HG03066 (cell line): Measurements from ENCODE around the gene AFTPH.
A peak's percentile ranks its signal among the peaks of the same experiment; 100 is the strongest.
"Not testable (repeated sequence)": the region's sequence is repeated elsewhere in the genome, so short reads cannot be mapped to it uniquely, and the experiment has no call there.

Experiments
- ATAC-seq: cut with Tn5 transposase; IDR thresholded peaks from one replicate; pipeline ENCODE4 v1.9.1; 2021; ENCODE audit warnings: low read depth; ENCODE audit not compliant: unreplicated experiment

The AFTPH gene

DNA sequence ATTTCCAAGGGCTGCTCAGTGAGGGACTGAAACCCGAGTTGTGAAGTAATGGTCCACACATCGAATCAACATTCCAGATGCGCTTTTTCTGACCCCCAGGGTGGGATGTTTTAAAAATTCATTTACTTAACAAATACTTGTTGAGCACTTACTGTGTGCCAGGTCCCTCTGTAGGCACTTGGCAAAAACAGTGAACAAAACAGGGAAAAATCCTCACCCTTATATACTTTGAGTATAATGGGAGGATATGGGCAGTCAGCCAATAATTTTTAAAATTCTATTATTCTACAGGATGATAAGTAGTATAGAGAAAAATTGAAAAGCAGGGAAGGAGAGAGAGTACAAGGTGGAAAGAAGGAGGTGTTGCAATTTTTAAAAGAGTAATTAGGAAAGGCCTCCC lies 31.3 kb upstream of the AFTPH start:
- no peak for ATAC-seq

- ATAC-seq: no peak
These were observed 30.3 kb upstream of the AFTPH start for GRCh38 chr2:64493788-64494187.

DNA sequence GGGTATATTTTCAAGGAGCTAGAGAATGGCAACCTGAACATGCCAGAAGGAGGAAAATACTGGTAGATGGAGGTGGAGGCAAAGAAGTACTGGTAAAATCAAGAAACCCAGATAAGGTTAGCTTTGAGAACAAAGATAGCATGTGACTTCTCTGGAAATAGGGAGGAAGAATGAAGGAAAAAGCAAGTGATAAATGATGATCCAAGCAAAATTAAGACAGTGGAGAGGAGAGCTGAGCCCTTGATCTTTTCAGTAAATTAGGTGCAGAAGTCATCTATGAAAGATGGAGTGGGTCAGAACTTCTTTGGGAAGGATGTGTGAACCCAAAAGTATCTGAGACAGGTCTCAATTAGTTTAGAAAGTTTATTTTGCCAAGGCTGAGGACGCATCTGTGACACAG lies 25.7 kb upstream of the AFTPH start:
- ATAC-seq: no peak

- ATAC-seq: no peak
These were observed 23.6 kb upstream of the AFTPH start for GRCh38 chr2:64500549-64500948.

- ATAC-seq: no peak
These were observed 22.2 kb upstream of the AFTPH start for GRCh38 chr2:64501946-64502345.

GRCh38 chr2:64502860-64503259 lies 21.3 kb upstream of the AFTPH start:
- ATAC-seq: no peak

GRCh38 chr2:64504774-64505720 lies 19.1 kb upstream of the AFTPH start:
- no peak for ATAC-seq

DNA sequence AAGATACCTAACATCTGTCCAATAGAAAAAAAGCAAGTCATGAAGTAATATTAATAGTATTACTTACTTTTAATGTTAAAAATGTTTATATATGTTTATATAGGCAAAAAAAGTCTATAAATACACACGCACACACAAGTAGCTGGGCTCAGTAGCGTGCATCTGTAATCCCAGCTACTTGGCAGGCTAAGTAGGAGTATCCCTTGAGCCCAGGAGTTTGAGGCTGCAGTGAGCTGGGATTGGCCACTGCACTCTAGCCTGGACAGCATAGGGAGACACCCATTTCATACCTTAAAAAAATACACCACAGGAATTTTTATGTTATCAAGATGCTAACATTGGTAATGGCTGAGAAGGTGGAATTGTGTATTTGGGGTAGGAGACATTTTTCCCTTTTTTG lies 17.4 kb upstream of the AFTPH start:
- ATAC-seq: no peak

DNA sequence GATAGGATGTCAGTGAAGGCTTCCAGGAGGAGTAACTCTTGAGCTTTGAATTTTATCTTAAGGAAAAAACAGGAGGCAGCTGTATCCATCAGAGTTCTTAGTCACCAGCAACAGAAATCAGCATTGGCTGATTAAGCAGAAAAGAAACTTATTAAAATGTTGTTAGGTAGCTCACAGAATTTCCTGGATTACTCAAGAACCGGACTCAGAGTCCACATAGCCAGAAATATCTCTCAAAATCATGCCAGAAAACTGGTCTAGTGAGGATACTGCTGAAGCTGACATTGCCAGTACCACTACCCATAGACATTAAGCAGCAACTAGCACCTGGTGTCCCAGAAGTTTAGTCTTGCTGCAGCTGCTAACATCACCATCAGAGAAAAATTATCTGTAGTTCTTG lies 10.1 kb upstream of the AFTPH start:
- ATAC-seq: no peak

GRCh38 chr2:64515086-64515485 lies 9.0 kb upstream of the AFTPH start:
- no peak for ATAC-seq

DNA sequence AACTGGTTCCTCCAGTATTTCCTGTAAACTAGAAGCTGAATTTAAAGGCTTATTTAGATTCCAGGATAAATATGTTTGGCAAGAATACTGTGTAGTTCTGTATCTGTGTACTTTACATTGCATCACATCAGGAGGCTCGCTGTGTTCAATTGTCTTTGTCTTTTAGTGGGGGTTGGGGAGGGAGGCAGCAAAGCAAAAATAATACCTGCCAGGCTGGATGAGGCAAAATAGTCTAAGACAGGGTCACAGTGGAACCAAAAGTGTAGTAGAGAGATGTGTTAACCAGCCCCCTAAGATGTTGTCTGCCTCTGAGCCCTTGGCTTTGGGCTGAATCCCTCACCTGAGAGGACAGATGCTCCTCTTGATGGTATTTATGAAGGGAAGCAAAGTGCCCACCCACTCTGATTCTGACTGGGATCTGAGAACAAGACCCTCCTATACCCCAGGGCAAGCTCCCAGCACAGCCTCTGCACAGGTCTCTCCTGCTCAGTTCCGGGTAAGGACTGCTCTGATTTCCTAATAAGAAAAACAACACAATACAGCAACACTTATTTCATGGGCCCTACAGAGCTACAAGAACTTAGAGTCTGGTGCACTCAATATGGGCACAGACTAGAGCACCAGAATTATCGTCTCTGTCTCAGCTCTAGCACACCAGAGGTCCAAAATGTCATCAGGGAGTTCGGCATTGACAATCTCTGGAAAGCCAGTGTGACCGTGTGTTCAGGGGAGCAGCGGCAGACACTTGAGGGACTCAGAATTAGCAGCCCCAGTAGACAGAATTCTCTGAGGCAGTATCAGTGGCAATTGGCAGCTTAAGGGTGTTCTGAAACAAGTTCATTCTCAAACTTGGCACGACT lies 7.2 kb upstream of the AFTPH start:
- no peak for ATAC-seq

DNA sequence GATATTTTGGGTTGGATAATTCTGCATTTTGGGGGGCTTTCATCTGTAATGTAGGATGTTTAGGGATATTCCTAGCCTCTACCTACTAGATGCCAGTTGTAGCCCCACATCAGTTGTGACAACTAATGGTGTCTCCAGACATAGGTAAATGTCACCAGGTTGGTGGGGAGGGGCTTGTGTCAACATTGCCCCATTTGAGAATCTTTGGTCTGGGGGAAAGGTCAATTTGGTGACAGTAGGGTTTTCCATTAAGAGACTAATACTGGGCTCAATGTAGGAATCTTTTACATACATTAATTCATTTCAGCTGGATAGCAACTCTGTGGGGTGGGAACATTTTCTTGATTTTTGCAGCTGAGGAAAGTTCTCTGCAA lies 6.6 kb upstream of the AFTPH start:
- ATAC-seq: no peak

GRCh38 chr2:64522843-64523428 lies 1.2 kb upstream of the AFTPH start:
- ATAC-seq: no peak

GRCh38 chr2:64524604-64525316 lies 632 bp downstream of the AFTPH start:
- peak; percentile 7 for ATAC-seq

DNA sequence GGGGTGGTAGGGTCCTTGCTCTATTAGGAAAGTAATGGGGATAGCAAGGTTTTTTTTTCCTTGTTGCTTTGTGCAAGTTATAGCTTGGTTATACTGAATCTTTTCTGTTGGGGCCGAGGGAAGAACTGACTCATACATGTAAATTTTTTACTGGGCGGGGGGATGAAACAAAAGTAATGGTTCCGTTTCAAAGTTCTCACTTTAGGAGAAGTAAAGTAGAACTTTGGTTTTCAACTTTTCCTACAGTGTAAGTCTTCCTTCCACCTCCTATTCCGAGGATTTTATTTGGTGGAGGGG lies 1.1 kb downstream of the AFTPH start:
- no peak for ATAC-seq

GRCh38 chr2:64526034-64526433 lies 1.9 kb downstream of the AFTPH start:
- no peak for ATAC-seq

- not testable (repeated sequence) for ATAC-seq
These were observed 6.8 kb downstream of the AFTPH start for GRCh38 chr2:64530946-64531345.

- ATAC-seq: no peak
These were observed 7.9 kb downstream of the AFTPH start for GRCh38 chr2:64532030-64532429.

DNA sequence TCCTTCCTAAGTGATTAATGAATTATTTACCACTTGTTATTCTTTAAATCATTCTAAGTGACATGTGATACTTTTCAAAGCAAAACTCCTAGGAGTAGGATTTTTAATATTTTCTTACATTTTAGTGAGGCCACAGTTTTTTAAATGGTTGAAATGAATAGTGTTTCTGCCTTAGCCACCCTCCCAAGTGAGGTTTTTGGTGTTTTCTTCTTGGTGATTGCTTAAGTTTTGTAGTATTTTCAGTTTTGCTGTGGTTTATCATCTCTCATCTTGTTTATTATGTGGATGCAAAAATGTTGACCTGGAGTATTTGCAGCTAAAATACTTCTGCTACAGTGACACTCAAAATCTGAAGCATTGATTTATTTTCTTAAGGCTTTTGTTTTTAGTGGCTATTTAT lies 9.8 kb downstream of the AFTPH start:
- no peak for ATAC-seq

DNA sequence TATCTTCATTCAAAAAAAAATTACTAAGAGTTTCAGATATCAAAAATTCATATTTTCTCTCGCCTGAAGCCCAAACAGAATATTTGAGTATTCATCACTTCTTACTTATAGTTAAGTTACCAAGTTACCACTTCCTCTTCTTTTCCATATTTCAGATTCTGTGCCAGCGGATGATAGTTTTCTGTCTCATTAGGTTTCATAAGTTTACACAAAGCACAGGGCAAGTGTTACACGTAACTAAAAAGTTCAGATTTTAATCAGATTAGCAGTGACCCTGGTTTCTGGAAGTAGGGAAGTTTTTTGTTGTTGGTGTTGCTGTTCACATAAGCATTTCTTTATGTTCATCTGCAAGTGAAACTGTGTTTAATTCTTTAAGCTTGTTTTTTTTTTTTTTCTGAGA lies 10.2 kb downstream of the AFTPH start:
- no peak for ATAC-seq

- no peak for ATAC-seq
These were observed 10.9 kb downstream of the AFTPH start for GRCh38 chr2:64535024-64535423.
